Gastrocnemius medialis (tissue), 4 donors: ENCODE measurements around the gene KIAA0040. TPM values are rescaled to one million over a fixed set of nuclear protein-coding genes. Genes with fewer than 3 reads are reported as not detected.

ENCODE experiments used
- ATAC-seq, 2 donors: fragments of 150-250 bp; one replicate each; pipeline ENCODE4 v1.9.1; 2016
- DNase-seq, 2 donors: peaks; one replicate each; pipeline ENCODE4 v3.0.0-alpha.2; 2019
- H3K27ac ChIP-seq, 4 donors: fragments of 200-600 bp; sonication (generic); 1 replicate in 1 of 4; 2 replicates in 3 of 4; pipeline ENCODE4 v1.5.1; 2016 to 2018; ENCODE audit warnings: mild to moderate bottlenecking in 2 of 4, moderate library complexity in 1 of 4
- H3K27me3 ChIP-seq, 3 donors: fragments of 200-600 bp; sonication (generic) in 2 of 3; 1 replicate in 1 of 3; 2 replicates in 2 of 3; pipeline versions ENCODE4 v1.5.1 to v1.6.0; 2016 to 2019; ENCODE audit warnings: mild to moderate bottlenecking in 1 of 3, moderate library complexity in 1 of 3
- H3K36me3 ChIP-seq, 2 donors: fragments of 200-600 bp; sonication (generic) in 1 of 2; one replicate each; pipeline ENCODE4 v1.5.1; 2017 to 2018
- H3K4me1 ChIP-seq, 2 donors: fragments of 200-600 bp; sonication (generic) in 1 of 2; one replicate each; pipeline ENCODE4 v1.5.1; 2016 to 2017; ENCODE audit warnings: mild to moderate bottlenecking in 2 of 2
- H3K4me3 ChIP-seq, 4 donors: fragments of 200-600 bp; sonication (generic) in 3 of 4; 1 replicate in 1 of 4; 2 replicates in 3 of 4; pipeline ENCODE4 v1.5.1; 2016 to 2019; ENCODE audit warnings: mild to moderate bottlenecking in 2 of 4
- H3K9me3 ChIP-seq, 3 donors: fragments of 200-600 bp; sonication (generic) in 2 of 3; 1 replicate in 1 of 3; 2 replicates in 2 of 3; pipeline ENCODE4 v1.5.1; 2016 to 2019
- POLR2A ChIP-seq, 2 donors: fragments of 450-650 bp; IDR thresholded peaks; one replicate each; pipeline ENCODE4 v1.6.1; 2017; ENCODE audit warnings: antibody characterized with exemption in 2 of 2, mild to moderate bottlenecking in 2 of 2, moderate library complexity in 2 of 2
- in situ Hi-C, 4 donors: fragments of 200-750 bp; cut with MboI; loops; one replicate each; pipeline versions ENCODE4 v1.15.0 to v1.8.0; 2017; ENCODE audit warnings: low sequenced_read_pairs in 4 of 4
- intact Hi-C: fragments of 100-400 bp; cut with DNase I; formaldehyde crosslinking; loops from one replicate; pipeline ENCODE4 v1.15.1; 2023; ENCODE audit warnings: low total_unique reads
- total RNA-seq, 4 donors: library from RNA; depleted of rRNA; stranded (reverse); fragments of >200 nt; gene quantifications; one replicate each; pipeline versions ENCODE4 v1.1.0 to v1.2.3, GENCODE V29; 2016
- TF ChIP-seq, protein P1 (sequence below), 5 experiments: fragments of 450-650 bp in 3 of 5; fragments of 200-600 bp in 2 of 5; sonication (generic) in 2 of 5; IDR thresholded peaks in 4 of 5; conservative IDR thresholded peaks in 1 of 5; 1 replicate in 4 of 5; 2 replicates in 1 of 5; pipeline ENCODE4 v1.5.1; 2016 to 2019; ENCODE audit warnings: antibody characterized with exemption in 5 of 5, mild to moderate bottlenecking in 3 of 5, moderate library complexity in 3 of 5

Gene KIAA0040
- total RNA-seq, 4 donors from 2014 or later = 17.5 to 33.1 (median 19.5) TPM

DNA sequence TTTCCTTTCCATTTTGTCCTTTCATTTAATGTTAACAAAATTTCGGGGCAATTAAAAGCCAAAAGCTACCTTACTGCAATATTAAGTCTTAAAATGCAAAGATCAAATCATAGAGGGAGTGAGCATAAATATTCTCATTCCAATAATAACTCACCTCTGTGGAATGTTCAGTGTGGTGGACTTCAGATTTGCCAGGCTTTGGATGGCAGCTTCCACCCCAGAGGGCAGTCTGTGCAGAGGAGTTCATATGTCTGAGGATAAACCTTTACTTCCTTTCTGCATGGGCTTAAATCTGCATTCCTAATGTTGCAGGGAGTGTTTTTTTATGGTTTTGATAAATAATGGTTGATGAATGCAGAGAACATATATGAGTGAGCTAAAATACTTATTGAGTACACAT, 16.3 kb downstream of the KIAA0040 start:
- H3K27me3 ChIP-seq = no peaks in the 10 kb centered on the region
- intact Hi-C loops (no loop called here), in situ Hi-C loops (no loop called here)
- H3K9me3 ChIP-seq = no peaks in the 10 kb centered on the region
- H3K4me1 ChIP-seq = peaks cover 0 to 15% of the 10 kb centered on the region in 2 donors
- H3K36me3 ChIP-seq = peaks cover 0 to 4% of the 10 kb centered on the region in 2 donors
- no peak for TF ChIP-seq POLR2A (IDR thresholded peaks at IDR 0.05)
- TF ChIP-seq, protein P1, sequence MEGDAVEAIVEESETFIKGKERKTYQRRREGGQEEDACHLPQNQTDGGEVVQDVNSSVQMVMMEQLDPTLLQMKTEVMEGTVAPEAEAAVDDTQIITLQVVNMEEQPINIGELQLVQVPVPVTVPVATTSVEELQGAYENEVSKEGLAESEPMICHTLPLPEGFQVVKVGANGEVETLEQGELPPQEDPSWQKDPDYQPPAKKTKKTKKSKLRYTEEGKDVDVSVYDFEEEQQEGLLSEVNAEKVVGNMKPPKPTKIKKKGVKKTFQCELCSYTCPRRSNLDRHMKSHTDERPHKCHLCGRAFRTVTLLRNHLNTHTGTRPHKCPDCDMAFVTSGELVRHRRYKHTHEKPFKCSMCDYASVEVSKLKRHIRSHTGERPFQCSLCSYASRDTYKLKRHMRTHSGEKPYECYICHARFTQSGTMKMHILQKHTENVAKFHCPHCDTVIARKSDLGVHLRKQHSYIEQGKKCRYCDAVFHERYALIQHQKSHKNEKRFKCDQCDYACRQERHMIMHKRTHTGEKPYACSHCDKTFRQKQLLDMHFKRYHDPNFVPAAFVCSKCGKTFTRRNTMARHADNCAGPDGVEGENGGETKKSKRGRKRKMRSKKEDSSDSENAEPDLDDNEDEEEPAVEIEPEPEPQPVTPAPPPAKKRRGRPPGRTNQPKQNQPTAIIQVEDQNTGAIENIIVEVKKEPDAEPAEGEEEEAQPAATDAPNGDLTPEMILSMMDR (IDR thresholded peaks at IDR 0.05 in 4 of 5, conservative IDR thresholded peaks at IDR 0.05 in 1 of 5) = no peak
- H3K27ac ChIP-seq = no peak overlapping the region
- no peak for ATAC-seq
- no peak for DNase-seq
- H3K4me3 ChIP-seq = no peak overlapping the region

GRCh38 chr1:175174309-175175102, 18.1 kb downstream of the KIAA0040 start:
- intact Hi-C loops (no loop called here), in situ Hi-C loops (loop anchor here in 2 of 4 donors (25.0 kb wide), 1 partner anchor 888 kb away; no protein-coding TSS in a partner anchor)
- TF ChIP-seq, protein P1 (IDR thresholded peaks at IDR 0.05 in 4 of 5, conservative IDR thresholded peaks at IDR 0.05 in 1 of 5) = no peak
- no peak for TF ChIP-seq POLR2A (IDR thresholded peaks at IDR 0.05)
- H3K9me3 ChIP-seq = no peaks in the 10 kb centered on the region
- no peak overlapping the region for H3K4me3 ChIP-seq
- H3K27ac ChIP-seq = no peak overlapping the region
- peaks cover 0 to 6% of the 10 kb centered on the region in 2 donors for H3K4me1 ChIP-seq
- no peak for DNase-seq
- peaks cover 0 to 4% of the 10 kb centered on the region in 2 donors for H3K36me3 ChIP-seq
- ATAC-seq = no peak
- H3K27me3 ChIP-seq = no peaks in the 10 kb centered on the region

- Histone ChIP-seq H3K4me3 (no peak overlapping the region), H3K27ac (no peak overlapping the region), H3K4me1 (peaks cover 0 to 6% of the 10 kb centered on the region in 2 donors), H3K36me3 (peaks cover 0 to 4% of the 10 kb centered on the region in 2 donors), H3K9me3 (no peaks in the 10 kb centered on the region), H3K27me3 (no peaks in the 10 kb centered on the region)
- no peak for DNase-seq
- in situ Hi-C loops (loop anchor here in 2 of 4 donors (25.0 kb wide), 1 partner anchor 889 kb away; no protein-coding TSS in a partner anchor), intact Hi-C loops (no loop called here)
- no peak for ATAC-seq
- TF ChIP-seq, protein P1 (IDR thresholded peaks at IDR 0.05 in 4 of 5, conservative IDR thresholded peaks at IDR 0.05 in 1 of 5) = no peak
- TF ChIP-seq POLR2A (IDR thresholded peaks at IDR 0.05) = no peak
These were observed 19.0 kb downstream of the KIAA0040 start for GRCh38 chr1:175173531-175173930.

GRCh38 chr1:175172503-175172902, 20.1 kb downstream of the KIAA0040 start:
- in situ Hi-C loops = loop anchor here in 2 of 4 donors (25.0 kb wide), 1 partner anchor 890 kb away; no protein-coding TSS in a partner anchor
- H3K4me1 ChIP-seq = no peaks in the 10 kb centered on the region
- H3K27me3 ChIP-seq = no peaks in the 10 kb centered on the region
- TF ChIP-seq POLR2A (IDR thresholded peaks at IDR 0.05) = no peak
- TF ChIP-seq, protein P1 (IDR thresholded peaks at IDR 0.05 in 4 of 5, conservative IDR thresholded peaks at IDR 0.05 in 1 of 5) = no peak
- ATAC-seq (no peak), DNase-seq (no peak)
- intact Hi-C loops = no loop called here
- H3K9me3 ChIP-seq = no peaks in the 10 kb centered on the region
- H3K27ac ChIP-seq = no peak overlapping the region
- no peak overlapping the region for H3K4me3 ChIP-seq
- H3K36me3 ChIP-seq = peaks cover 0 to 4% of the 10 kb centered on the region in 2 donors
